Nephron progenitor cell (in vitro differentiated cells): ENCODE data around the gene SYNJ1.

Experiments
- DNase-seq: peaks from one replicate; pipeline ENCODE4 v3.0.0; 2021
- H3K27ac Mint-ChIP-seq: 2 replicates; pipeline ENCODE4 v1.8.0; 2021; ENCODE audit warnings: mild to moderate bottlenecking, moderate library complexity, mixed read lengths
- H3K27me3 Mint-ChIP-seq: 2 replicates; pipeline ENCODE4 v1.8.0; 2021; ENCODE audit warnings: mild to moderate bottlenecking, low read depth, mixed read lengths; ENCODE audit not compliant: poor library complexity
- H3K36me3 Mint-ChIP-seq: 2 replicates; pipeline ENCODE4 v1.8.0; 2021; ENCODE audit warnings: low read depth, mixed read lengths
- H3K4me1 Mint-ChIP-seq: 2 replicates; pipeline ENCODE4 v1.8.0; 2021; ENCODE audit warnings: mixed read lengths
- H3K4me3 Mint-ChIP-seq: 2 replicates; pipeline ENCODE4 v1.8.0; 2021; ENCODE audit warnings: mild to moderate bottlenecking, moderate library complexity, mixed read lengths
- H3K9me3 Mint-ChIP-seq: 2 replicates; pipeline ENCODE4 v1.8.0; 2021; ENCODE audit warnings: mild to moderate bottlenecking, moderate library complexity, mixed read lengths
- TF ChIP-seq, protein P1 (sequence below): fragments of 200-600 bp; sonication (generic); IDR thresholded peaks from 2 replicates; pipeline ENCODE4 v1.5.0; 2021; ENCODE audit warnings: antibody characterized with exemption

The SYNJ1 gene

GRCh38 chr21:32770871-32771523, 43.2 kb upstream of the SYNJ1 start:
- peak; percentile 57 for DNase-seq
- Mint-ChIP-seq H3K27me3 (peaks cover 2% of the 10 kb centered on the region), H3K4me1 (peaks cover 56% of the 10 kb centered on the region), H3K4me3 (peak overlapping the region; percentile 100), H3K36me3 (peaks cover 34% of the 10 kb centered on the region), H3K27ac (peak overlapping the region; percentile 99), H3K9me3 (peaks cover 3% of the 10 kb centered on the region)
- TF ChIP-seq, protein P1, sequence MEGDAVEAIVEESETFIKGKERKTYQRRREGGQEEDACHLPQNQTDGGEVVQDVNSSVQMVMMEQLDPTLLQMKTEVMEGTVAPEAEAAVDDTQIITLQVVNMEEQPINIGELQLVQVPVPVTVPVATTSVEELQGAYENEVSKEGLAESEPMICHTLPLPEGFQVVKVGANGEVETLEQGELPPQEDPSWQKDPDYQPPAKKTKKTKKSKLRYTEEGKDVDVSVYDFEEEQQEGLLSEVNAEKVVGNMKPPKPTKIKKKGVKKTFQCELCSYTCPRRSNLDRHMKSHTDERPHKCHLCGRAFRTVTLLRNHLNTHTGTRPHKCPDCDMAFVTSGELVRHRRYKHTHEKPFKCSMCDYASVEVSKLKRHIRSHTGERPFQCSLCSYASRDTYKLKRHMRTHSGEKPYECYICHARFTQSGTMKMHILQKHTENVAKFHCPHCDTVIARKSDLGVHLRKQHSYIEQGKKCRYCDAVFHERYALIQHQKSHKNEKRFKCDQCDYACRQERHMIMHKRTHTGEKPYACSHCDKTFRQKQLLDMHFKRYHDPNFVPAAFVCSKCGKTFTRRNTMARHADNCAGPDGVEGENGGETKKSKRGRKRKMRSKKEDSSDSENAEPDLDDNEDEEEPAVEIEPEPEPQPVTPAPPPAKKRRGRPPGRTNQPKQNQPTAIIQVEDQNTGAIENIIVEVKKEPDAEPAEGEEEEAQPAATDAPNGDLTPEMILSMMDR: no peak

DNA sequence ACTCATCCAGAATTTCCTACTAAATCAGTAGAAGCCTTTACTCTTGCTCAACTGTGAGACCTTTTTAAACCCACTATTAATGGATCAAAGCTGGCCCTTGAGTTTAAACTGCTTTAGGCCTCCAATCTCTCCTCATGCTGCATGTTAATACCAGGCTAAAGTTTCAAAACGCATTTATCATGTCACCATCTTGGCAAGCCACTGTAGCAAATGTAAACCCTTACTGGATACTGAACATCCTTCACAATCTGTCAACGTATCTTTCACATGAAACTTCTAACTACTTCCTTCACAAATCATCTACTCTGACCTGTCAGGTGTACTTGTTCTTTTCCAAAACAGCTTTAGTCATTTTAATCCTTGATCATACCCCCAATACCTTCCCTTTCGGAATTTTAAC, 40.7 kb upstream of the SYNJ1 start:
- TF ChIP-seq, protein P1: no peak
- peaks cover 3% of the 10 kb centered on the region for H3K9me3 Mint-ChIP-seq
- DNase-seq: no peak
- peaks cover 54% of the 10 kb centered on the region for H3K36me3 Mint-ChIP-seq
- H3K4me3 Mint-ChIP-seq: peak overlapping the region; percentile 100
- H3K4me1 Mint-ChIP-seq: peaks cover 56% of the 10 kb centered on the region
- H3K27me3 Mint-ChIP-seq: peaks cover 2% of the 10 kb centered on the region
- no peak overlapping the region for H3K27ac Mint-ChIP-seq

DNA sequence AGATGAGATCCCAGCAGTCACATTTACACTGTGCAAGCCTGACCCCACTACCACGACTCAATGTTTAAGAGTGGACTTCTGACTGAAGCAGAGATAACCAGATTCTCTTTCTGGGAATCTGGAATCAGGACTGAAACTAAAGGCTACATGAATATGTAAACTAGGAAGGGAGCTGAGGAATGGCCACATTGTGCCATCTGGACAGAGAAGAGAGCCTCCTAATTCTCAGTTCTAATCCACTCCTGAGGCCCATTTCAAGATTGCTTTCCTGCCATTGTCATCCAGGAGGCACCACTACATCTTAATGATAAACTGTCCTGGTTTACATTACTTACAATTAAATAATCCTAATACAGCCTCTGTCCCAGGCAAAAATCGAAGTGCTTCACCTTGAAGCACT, 37.2 kb upstream of the SYNJ1 start:
- H3K27ac Mint-ChIP-seq: peak overlapping the region; percentile 64
- TF ChIP-seq, protein P1: no peak
- DNase-seq: no peak

GRCh38 chr21:32764186-32764585, 36.4 kb upstream of the SYNJ1 start:
- H3K27ac Mint-ChIP-seq: no peak overlapping the region
- peaks cover 25% of the 10 kb centered on the region for H3K4me1 Mint-ChIP-seq
- no peak for DNase-seq
- TF ChIP-seq, protein P1: no peak
- H3K27me3 Mint-ChIP-seq: no peaks in the 10 kb centered on the region
- peaks cover 90% of the 10 kb centered on the region for H3K36me3 Mint-ChIP-seq
- H3K4me3 Mint-ChIP-seq: no peak overlapping the region
- H3K9me3 Mint-ChIP-seq: peaks cover 3% of the 10 kb centered on the region

More for the DNA sequence above, 37.2 kb upstream of the SYNJ1 start:
- Mint-ChIP-seq H3K36me3 (peaks cover 83% of the 10 kb centered on the region), H3K27me3 (no peaks in the 10 kb centered on the region), H3K4me1 (peaks cover 34% of the 10 kb centered on the region), H3K9me3 (peaks cover 3% of the 10 kb centered on the region), H3K4me3 (no peak overlapping the region)

DNA sequence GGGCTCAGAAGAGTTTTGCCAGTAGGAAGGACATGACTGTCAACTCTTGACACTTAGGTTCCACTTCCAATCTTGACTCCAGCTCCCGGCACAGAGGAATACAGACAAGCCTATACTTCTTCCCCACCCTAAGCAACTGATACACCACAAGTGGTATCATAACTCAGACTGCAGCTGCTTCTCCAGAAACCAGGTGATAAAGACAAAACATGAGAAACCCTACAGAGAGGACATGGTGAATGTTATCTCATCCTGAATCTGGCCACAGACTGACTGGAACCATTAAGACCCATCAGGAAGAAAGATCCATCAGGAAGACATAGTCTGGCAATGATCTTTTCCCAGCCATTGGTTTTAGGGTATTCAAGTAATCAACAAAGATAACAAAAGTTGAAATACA, 30.0 kb upstream of the SYNJ1 start:
- H3K27ac Mint-ChIP-seq: no peak overlapping the region

More for the DNA sequence above, 30.0 kb upstream of the SYNJ1 start:
- Mint-ChIP-seq H3K4me1 (no peaks in the 10 kb centered on the region), H3K27me3 (no peaks in the 10 kb centered on the region), H3K4me3 (no peak overlapping the region), H3K9me3 (no peaks in the 10 kb centered on the region), H3K36me3 (peaks cover 77% of the 10 kb centered on the region)
- no peak for DNase-seq
- TF ChIP-seq, protein P1: no peak
